Activated CD4-positive, alpha-beta T cell treated with anti-CD3 and anti-CD28 coated beads, Interleukin-2, amount 10 ng/mL, durations not matched to agents 7 days and 5 days (primary cell): ENCODE data around the gene GPX7. TPM values are rescaled to one million over a fixed set of nuclear protein-coding genes. Genes with fewer than 3 reads are reported as not detected.
A peak's percentile ranks its signal among the peaks of the same experiment; 100 is the strongest.

Source experiments
- CTCF ChIA-PET: fragments of 350-600 bp; sonication (Branson Sonifier 250); formaldehyde crosslinking; loops from one replicate; lab custom pipeline; 2021; ENCODE audit warnings: antibody characterized with exemption; lab: Charles Lee
- POLR2A ChIA-PET: fragments of 350-600 bp; sonication (Branson Sonifier 250); formaldehyde crosslinking; loops from one replicate; lab custom pipeline; 2021; ENCODE audit warnings: antibody characterized with exemption; lab: Charles Lee
- DNase-seq: peaks from one replicate; pipeline ENCODE4 v3.0.0-alpha.2; 2020
- H3K27ac Mint-ChIP-seq: one replicate; pipeline ENCODE4 v1.8.0; 2021; ENCODE audit warnings: mild to moderate bottlenecking, moderate library complexity, mixed read lengths
- H3K27me3 Mint-ChIP-seq: one replicate; pipeline ENCODE4 v1.8.0; 2021; ENCODE audit warnings: mixed read lengths
- H3K36me3 Mint-ChIP-seq: one replicate; pipeline ENCODE4 v1.8.0; 2021; ENCODE audit warnings: low read depth, mixed read lengths
- H3K4me1 Mint-ChIP-seq: one replicate; pipeline ENCODE4 v1.8.0; 2021; ENCODE audit warnings: mixed read lengths
- H3K4me3 Mint-ChIP-seq: one replicate; pipeline ENCODE4 v1.8.0; 2021; ENCODE audit warnings: mild to moderate bottlenecking, moderate library complexity, mixed read lengths
- H3K9me3 Mint-ChIP-seq: one replicate; pipeline ENCODE4 v1.8.0; 2021; ENCODE audit warnings: mixed read lengths
- total RNA-seq, 2 experiments: library from RNA; stranded (reverse); gene quantifications; one replicate each; pipeline ENCODE4 v1.2.3, GENCODE V29; 2021

The GPX7 gene
- total RNA-seq, 2 experiments from 2014 or later = 20.3 to 22.8 TPM

GRCh38 chr1:52613636-52614373 is 11.6 kb downstream of the GPX7 start:
- H3K9me3 Mint-ChIP-seq = no peaks in the 10 kb centered on the region
- H3K4me3 Mint-ChIP-seq = no peak overlapping the region
- peaks cover 4% of the 10 kb centered on the region for H3K36me3 Mint-ChIP-seq
- ChIA-PET POLR2A (interaction anchor here (0.5 kb wide), 1 partner anchor 42 kb away, joined by 3 read pairs; no protein-coding TSS in a partner anchor), CTCF (interaction anchor here (1.1 to 3.8 kb wide), 4 partner anchors 9 to 35 kb away, joined by 4 to 15 read pairs (median 6); no protein-coding TSS in a partner anchor)
- no peak overlapping the region for H3K27ac Mint-ChIP-seq
- no peaks in the 10 kb centered on the region for H3K27me3 Mint-ChIP-seq
- H3K4me1 Mint-ChIP-seq = peaks cover 14% of the 10 kb centered on the region
- DNase-seq = no peak

- Mint-ChIP-seq H3K4me3 (no peak overlapping the region), H3K27ac (no peak overlapping the region), H3K27me3 (no peaks in the 10 kb centered on the region), H3K4me1 (peaks cover 14% of the 10 kb centered on the region), H3K9me3 (no peaks in the 10 kb centered on the region), H3K36me3 (peaks cover 4% of the 10 kb centered on the region)
- POLR2A ChIA-PET = no interaction called here
- DNase-seq = no peak
- CTCF ChIA-PET = interaction anchor here (0.9 to 3.8 kb wide), 6 partner anchors 9 to 39 kb away, joined by 3 to 15 read pairs (median 5); no protein-coding TSS in a partner anchor
Measured at GRCh38 chr1:52614671-52615070, 12.5 kb downstream of the GPX7 start.

- Mint-ChIP-seq H3K9me3 (peaks cover 1% of the 10 kb centered on the region), H3K4me3 (no peak overlapping the region), H3K4me1 (peaks cover 14% of the 10 kb centered on the region), H3K27me3 (no peaks in the 10 kb centered on the region), H3K27ac (peak overlapping the region; percentile 80), H3K36me3 (peaks cover 6% of the 10 kb centered on the region)
- no peak for DNase-seq
- POLR2A ChIA-PET = no interaction called here
- CTCF ChIA-PET = interaction anchor here (0.7 to 3.8 kb wide), 6 partner anchors 9 to 180 kb away, joined by 3 to 15 read pairs (median 3); no protein-coding TSS in a partner anchor
Measured at GRCh38 chr1:52615489-52616042, 13.4 kb downstream of the GPX7 start.

GRCh38 chr1:52621950-52622349 is 19.8 kb downstream of the GPX7 start:
- H3K4me3 Mint-ChIP-seq = no peak overlapping the region
- CTCF ChIA-PET = no interaction called here
- H3K27me3 Mint-ChIP-seq = no peaks in the 10 kb centered on the region
- peaks cover 6% of the 10 kb centered on the region for H3K36me3 Mint-ChIP-seq
- no peak overlapping the region for H3K27ac Mint-ChIP-seq
- POLR2A ChIA-PET = no interaction called here
- peaks cover 7% of the 10 kb centered on the region for H3K9me3 Mint-ChIP-seq
- no peak for DNase-seq
- no peaks in the 10 kb centered on the region for H3K4me1 Mint-ChIP-seq

- POLR2A ChIA-PET = no interaction called here
Measured at GRCh38 chr1:52623812-52624211, 21.6 kb downstream of the GPX7 start.

GRCh38 chr1:52627028-52627427 is 24.9 kb downstream of the GPX7 start:
- CTCF ChIA-PET = interaction anchor here (1.5 to 2.9 kb wide), 2 partner anchors 13 to 23 kb away, joined by 7 to 15 read pairs; no protein-coding TSS in a partner anchor
- no peak overlapping the region for H3K27ac Mint-ChIP-seq
- no peak for DNase-seq
- peaks cover 9% of the 10 kb centered on the region for H3K4me1 Mint-ChIP-seq
- H3K4me3 Mint-ChIP-seq = no peak overlapping the region
- POLR2A ChIA-PET = no interaction called here
- peaks cover 2% of the 10 kb centered on the region for H3K27me3 Mint-ChIP-seq
- H3K36me3 Mint-ChIP-seq = peaks cover 5% of the 10 kb centered on the region
- peaks cover 4% of the 10 kb centered on the region for H3K9me3 Mint-ChIP-seq

More at GRCh38 chr1:52623812-52624211, 21.6 kb downstream of the GPX7 start:
- Mint-ChIP-seq H3K27me3 (no peaks in the 10 kb centered on the region), H3K4me3 (no peak overlapping the region), H3K27ac (no peak overlapping the region), H3K36me3 (peaks cover 6% of the 10 kb centered on the region), H3K9me3 (peaks cover 7% of the 10 kb centered on the region), H3K4me1 (no peaks in the 10 kb centered on the region)
- CTCF ChIA-PET = no interaction called here
- no peak for DNase-seq

- no peak for DNase-seq
- CTCF ChIA-PET = interaction anchor here (0.6 to 2.9 kb wide), 4 partner anchors 8 to 53 kb away, joined by 3 to 15 read pairs (median 6); no protein-coding TSS in a partner anchor
- Mint-ChIP-seq H3K9me3 (peaks cover 2% of the 10 kb centered on the region), H3K4me1 (peaks cover 19% of the 10 kb centered on the region), H3K27ac (no peak overlapping the region), H3K4me3 (no peak overlapping the region), H3K36me3 (peaks cover 6% of the 10 kb centered on the region), H3K27me3 (peaks cover 2% of the 10 kb centered on the region)
- POLR2A ChIA-PET = no interaction called here
Measured at GRCh38 chr1:52628614-52629324, 26.6 kb downstream of the GPX7 start.

- ChIA-PET POLR2A (no interaction called here), CTCF (interaction anchor here (0.7 kb wide), 1 partner anchor 76 kb away, joined by 3 read pairs; no protein-coding TSS in a partner anchor)
- Mint-ChIP-seq H3K4me1 (peaks cover 24% of the 10 kb centered on the region), H3K4me3 (no peak overlapping the region), H3K36me3 (peaks cover 11% of the 10 kb centered on the region), H3K9me3 (peaks cover 4% of the 10 kb centered on the region), H3K27me3 (peaks cover 5% of the 10 kb centered on the region), H3K27ac (no peak overlapping the region)
- DNase-seq = no peak
Measured at GRCh38 chr1:52629325-52629643, 27.1 kb downstream of the GPX7 start.

GRCh38 chr1:52629667-52630066 is 27.5 kb downstream of the GPX7 start:
- Mint-ChIP-seq H3K4me3 (no peak overlapping the region), H3K9me3 (peaks cover 6% of the 10 kb centered on the region), H3K36me3 (peaks cover 14% of the 10 kb centered on the region), H3K27ac (no peak overlapping the region), H3K4me1 (peaks cover 28% of the 10 kb centered on the region), H3K27me3 (peaks cover 5% of the 10 kb centered on the region)
- DNase-seq = no peak
- ChIA-PET CTCF (interaction anchor here (0.7 kb wide), 2 partner anchors 76 to 824 kb away, joined by 3 read pairs; no protein-coding TSS in a partner anchor), POLR2A (no interaction called here)

GRCh38 chr1:52631759-52632331 is 29.7 kb downstream of the GPX7 start:
- CTCF ChIA-PET = interaction anchor here (1.0 kb wide), 1 partner anchor 54 kb away, joined by 3 read pairs; no protein-coding TSS in a partner anchor
- H3K4me1 Mint-ChIP-seq = peaks cover 47% of the 10 kb centered on the region
- no peak for DNase-seq
- peak overlapping the region; percentile 43 for H3K4me3 Mint-ChIP-seq
- peak overlapping the region; percentile 81 for H3K27ac Mint-ChIP-seq
- H3K9me3 Mint-ChIP-seq = peaks cover 12% of the 10 kb centered on the region
- H3K27me3 Mint-ChIP-seq = peaks cover 5% of the 10 kb centered on the region
- H3K36me3 Mint-ChIP-seq = peaks cover 24% of the 10 kb centered on the region
- POLR2A ChIA-PET = no interaction called here

GRCh38 chr1:52632732-52633290 is 30.6 kb downstream of the GPX7 start, which contains the start of gene SHISAL2A:
Gene SHISAL2A, plus strand, starts transcription at chr1:52633168. Its CDS starts 326 bp downstream, at chr1:52633494.
- peak within 1 kb of the TSS; percentile 87 for H3K27ac Mint-ChIP-seq
- H3K4me3 Mint-ChIP-seq = peak within 1 kb of the TSS; percentile 73
- POLR2A ChIA-PET = interaction anchor here (0.9 kb wide), 1 partner anchor 80 kb away, joined by 4 read pairs; the partner anchor contains the start of gene TUT4
- H3K27me3 Mint-ChIP-seq = peaks cover 5% of the 10 kb centered on the region
- peaks cover 12% of the 10 kb centered on the region for H3K9me3 Mint-ChIP-seq
- peak; percentile 56 for DNase-seq
- CTCF ChIA-PET = interaction anchor here (1.1 to 1.4 kb wide), 2 partner anchors 12 to 18 kb away, joined by 3 read pairs; no protein-coding TSS in a partner anchor
- H3K36me3 Mint-ChIP-seq = peaks cover 24% of the 10 kb centered on the region
- peaks cover 57% of the 10 kb centered on the region for H3K4me1 Mint-ChIP-seq
